Measurements from ENCODE around the gene CST5. TPM values are rescaled to one million over a fixed set of nuclear protein-coding genes. Genes with fewer than 3 reads are reported as not detected.
A peak's percentile ranks its signal among the peaks of the same experiment; 100 is the strongest.
"Not testable (repeated sequence)": the region's sequence is repeated elsewhere in the genome, so short reads cannot be mapped to it uniquely, and the experiment has no call there.

CST5 gene
- total RNA-seq, 1 donor from 2014 or later: not detected

DNA sequence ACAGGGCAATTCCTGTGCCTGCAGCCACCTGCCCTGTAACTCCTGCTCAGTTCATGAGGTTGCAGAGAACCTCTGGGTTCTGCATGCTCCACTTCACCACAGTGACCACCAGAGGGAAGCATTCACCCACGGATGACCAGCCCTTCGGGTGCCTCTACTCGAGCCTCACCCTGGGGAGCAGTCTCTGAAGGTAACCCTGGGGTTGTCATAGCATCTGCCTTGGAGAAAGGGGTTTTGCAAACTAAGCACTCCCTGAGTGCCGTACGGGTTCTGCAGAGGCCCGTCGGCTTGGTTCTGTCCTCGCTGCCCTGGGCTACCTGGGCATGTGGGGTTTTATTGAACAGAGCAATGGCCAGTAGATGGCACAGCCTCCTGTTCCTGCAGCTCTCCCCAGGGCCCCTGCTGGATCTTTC, 10.2 kb upstream of the CST5 start:
- peak; percentile 21 for DNase-seq (ENCODE audit: low spot score)

- no peak for DNase-seq (ENCODE audit: low spot score)
These were observed 8.3 kb upstream of the CST5 start for GRCh38 chr20:23887856-23888255.

- no peak for DNase-seq (ENCODE audit: low spot score)
These were observed 5.2 kb upstream of the CST5 start for GRCh38 chr20:23884771-23885162.

GRCh38 chr20:23884136-23884770, 4.7 kb upstream of the CST5 start:
- no peak for DNase-seq (ENCODE audit: low spot score)

- no peak for DNase-seq (ENCODE audit: low spot score)
These were observed 1.8 kb upstream of the CST5 start for GRCh38 chr20:23881371-23881770.

DNA sequence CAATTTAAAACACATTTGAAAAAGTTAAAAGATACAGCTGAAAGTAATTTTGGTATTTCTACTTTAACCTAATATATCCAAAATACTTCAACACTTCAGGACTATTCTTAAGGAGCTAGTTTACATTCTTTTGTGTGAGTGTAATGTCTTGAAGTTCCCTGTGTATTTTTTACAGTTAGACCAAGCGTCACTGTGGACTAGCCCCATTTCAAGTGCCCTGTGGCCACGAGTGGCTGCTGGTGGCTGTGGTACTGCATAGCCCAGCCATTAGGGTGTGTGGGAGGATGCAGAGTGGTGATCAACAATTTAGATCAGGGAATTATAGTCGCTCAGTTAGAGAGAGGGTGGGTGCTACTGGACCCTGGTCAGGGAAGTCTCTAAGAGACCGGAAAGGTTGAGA, 869 bp upstream of the CST5 start:
- DNase-seq (ENCODE audit: low spot score): no peak

- DNase-seq (ENCODE audit: low spot score): no peak
These were observed 345 bp upstream of the CST5 start for GRCh38 chr20:23879811-23880374.

- no peak for DNase-seq (ENCODE audit: low spot score)
These were observed 761 bp downstream of the CST5 start for GRCh38 chr20:23878787-23879186.

GRCh38 chr20:23878016-23878542, 1.5 kb downstream of the CST5 start:
- not testable (repeated sequence) for DNase-seq (ENCODE audit: low spot score)

- no peak for DNase-seq (ENCODE audit: low spot score)
These were observed 2.0 kb downstream of the CST5 start for GRCh38 chr20:23877524-23877923.

DNA sequence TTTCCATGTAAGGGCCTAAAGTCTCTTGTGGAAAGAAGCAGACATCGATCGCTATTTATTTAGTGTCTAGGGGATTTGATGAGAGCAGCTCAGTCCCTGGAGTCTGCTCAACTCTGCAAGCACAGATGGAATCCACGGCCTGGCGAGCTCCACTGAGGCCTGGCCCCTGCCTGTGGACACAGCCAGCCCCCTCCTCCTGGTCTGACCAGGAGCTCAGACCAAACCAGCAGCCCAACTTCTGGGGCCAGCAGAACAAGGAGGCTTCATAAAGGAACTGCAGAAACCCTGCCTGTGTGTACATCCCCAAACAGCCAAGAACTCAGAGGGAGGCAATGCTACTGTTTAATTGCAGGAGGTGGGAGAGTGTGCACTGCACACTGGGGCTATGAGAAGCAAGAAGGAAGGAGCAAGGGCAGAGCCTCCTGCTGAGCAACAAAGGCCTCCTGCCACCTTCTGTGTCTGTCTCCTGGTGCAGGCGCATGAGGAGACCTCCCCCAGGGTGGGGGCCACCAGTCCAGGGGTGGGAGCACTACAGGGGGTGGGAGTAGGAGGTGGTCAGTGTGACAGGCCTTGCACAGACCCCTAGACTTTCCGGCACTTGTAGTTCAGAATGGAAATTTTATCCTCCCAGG, 3.8 kb downstream of the CST5 start:
- peak; percentile 11 for DNase-seq (ENCODE audit: low spot score)

DNA sequence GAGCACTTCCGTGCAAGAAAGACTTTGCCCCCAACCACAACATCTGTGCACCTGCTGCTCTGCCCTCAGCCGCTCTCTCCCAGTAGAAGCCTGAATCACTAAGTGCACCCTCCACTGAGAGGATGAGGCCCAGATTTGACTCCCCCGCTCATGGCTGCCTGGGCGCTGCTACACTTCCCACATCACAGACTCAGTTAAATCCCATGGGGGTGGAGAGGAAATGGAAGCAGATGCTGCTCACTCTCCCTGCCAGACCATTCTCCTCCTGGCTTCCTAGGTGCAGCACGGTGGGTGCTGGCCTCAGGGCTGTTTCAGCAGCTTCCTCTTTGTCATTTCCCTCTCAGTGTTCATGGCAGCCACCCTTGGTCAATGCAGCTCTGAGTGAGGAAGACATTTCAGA, 4.8 kb downstream of the CST5 start:
- no peak for DNase-seq (ENCODE audit: low spot score)

GRCh38 chr20:23873370-23874015, 6.1 kb downstream of the CST5 start:
- no peak for DNase-seq (ENCODE audit: low spot score)

DNA sequence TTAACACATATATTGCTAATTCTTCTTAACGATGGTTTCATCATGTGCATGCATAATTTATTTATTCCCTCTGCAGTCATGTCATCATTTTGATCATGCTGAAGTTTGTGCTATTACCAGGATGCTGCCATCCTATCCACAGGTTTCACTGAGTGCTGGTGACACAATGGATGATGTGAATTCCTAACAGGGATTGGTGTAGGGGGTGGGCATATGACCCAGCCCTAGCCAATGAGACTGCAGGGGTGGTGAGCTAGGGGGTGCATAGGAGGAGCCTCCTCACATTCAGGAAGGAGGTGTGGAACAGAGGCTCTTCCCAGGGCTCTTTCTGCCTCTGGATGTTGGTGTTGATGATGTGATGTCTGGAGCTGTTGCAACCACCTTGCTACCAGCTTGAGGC, 7.5 kb downstream of the CST5 start:
- DNase-seq (ENCODE audit: low spot score): no peak

DNA sequence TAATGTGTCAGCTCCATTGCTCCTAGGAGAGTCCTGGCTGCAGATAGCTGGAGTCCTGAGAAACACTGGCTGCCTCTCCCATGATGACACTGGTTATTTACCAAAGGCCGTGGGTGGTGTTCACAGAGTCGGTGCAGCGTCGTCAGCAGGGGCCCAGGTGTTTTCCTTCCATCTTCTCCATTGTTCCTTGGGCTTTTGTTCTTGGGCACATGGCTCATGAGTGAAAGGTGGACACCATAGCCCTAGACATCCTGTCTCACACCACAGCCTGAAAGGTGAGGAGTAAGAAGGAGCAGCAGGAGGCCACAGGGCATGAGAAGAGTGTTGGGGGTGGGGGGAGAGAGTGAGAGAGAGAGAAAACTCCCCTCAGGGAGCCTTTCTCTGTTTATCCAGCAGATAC, 9.1 kb downstream of the CST5 start:
- no peak for DNase-seq (ENCODE audit: low spot score)

DNA sequence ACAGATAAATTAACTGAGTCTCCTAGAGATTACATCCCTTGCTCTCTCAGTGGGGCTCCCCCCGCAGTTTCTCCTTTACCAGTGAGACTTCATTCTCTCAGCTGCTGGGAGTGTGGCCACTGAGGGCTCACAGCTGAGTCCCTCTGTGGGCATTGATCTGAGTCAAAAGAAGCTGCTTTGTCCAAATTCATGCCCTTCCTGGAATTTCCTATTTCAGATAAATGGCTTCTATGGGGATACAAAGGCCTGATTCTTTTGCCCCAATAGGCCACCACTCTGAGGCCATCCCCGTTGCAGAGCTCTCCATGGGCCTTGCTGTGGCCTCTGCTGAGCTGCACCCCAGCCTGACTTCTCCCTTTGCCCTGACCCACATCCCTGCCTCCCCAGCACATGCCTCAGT, 10.0 kb downstream of the CST5 start:
- DNase-seq (ENCODE audit: low spot score): no peak

DNA sequence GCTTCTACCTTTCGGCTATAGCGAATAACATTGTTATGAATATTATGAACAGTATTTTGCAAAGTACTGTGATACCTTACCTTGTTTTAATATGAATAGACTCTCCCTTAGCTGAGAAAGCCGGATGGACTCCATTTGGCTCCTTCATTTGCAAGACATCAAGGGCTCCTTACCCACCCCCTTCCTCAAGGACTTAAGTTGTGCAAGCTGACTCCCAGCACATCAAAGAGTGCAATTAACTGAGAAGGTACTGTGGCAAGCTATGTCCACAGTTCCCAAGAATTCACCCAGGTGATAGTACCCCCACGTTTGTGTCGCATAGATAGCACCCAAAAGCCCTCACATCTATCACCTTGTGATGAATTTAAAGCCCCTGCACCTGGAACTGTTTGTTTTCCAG, 11.2 kb downstream of the CST5 start:
- no peak for DNase-seq (ENCODE audit: low spot score)

- no peak for DNase-seq (ENCODE audit: low spot score)
These were observed 12.3 kb downstream of the CST5 start for GRCh38 chr20:23867152-23867776.

GRCh38 chr20:23860771-23861170, 18.8 kb downstream of the CST5 start:
- DNase-seq (ENCODE audit: low spot score): not testable (repeated sequence)

GRCh38 chr20:23857962-23858595, 21.5 kb downstream of the CST5 start:
- no peak for DNase-seq (ENCODE audit: low spot score)

DNA sequence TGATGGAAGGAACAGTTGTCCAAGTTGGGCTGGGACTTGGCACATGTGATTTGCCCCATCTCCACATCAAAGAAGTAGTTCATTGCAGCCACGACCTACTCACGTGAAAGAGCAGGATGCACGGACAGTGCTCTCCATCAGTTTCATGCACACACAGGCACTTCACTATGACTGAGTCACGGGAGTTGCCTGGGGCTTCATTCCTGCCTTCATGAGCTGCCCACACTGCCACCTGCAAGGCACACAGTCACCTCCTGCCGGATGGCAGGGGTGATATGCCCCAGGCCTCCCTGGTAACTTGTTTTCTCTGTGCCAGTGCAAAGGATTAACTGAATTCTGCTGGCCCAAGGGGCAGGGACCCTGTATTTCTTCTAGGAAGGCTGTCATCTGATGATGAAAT, 22.8 kb downstream of the CST5 start:
- DNase-seq (ENCODE audit: low spot score): no peak

- DNase-seq (ENCODE audit: low spot score): no peak
These were observed 23.3 kb downstream of the CST5 start for GRCh38 chr20:23856226-23856625.

Measured in umbilical cord (tissue), 2 donors.